DOHH2 (cell line): ENCODE results near the gene RICTOR.

Experiments
- H3F3A ChIP-seq: fragments of 200-600 bp; sonication (generic), shearing (Covaris generic); 2 replicates; pipeline ENCODE4 v1.6.0; 2016; ENCODE audit warnings: antibody characterized with exemption, mild to moderate bottlenecking; ENCODE audit not compliant: control insufficient read depth, insufficient read depth
- H3K27ac ChIP-seq: fragments of 200-600 bp; sonication (generic); 2 replicates; pipeline ENCODE4 v1.5.1; 2014; ENCODE audit warnings: low read depth, mild to moderate bottlenecking, low read length, moderate library complexity
- H3K27me3 ChIP-seq: fragments of 200-600 bp; sonication (generic); 2 replicates; pipeline ENCODE4 v1.6.1; 2014; ENCODE audit warnings: mild to moderate bottlenecking, low read length, mixed read lengths; ENCODE audit not compliant: control insufficient read depth
- H3K36me3 ChIP-seq: fragments of 200-600 bp; sonication (generic); 2 replicates; pipeline ENCODE4 v1.6.1; 2014; ENCODE audit warnings: mild to moderate bottlenecking, low read length, moderate library complexity, mixed read lengths; ENCODE audit not compliant: control insufficient read depth
- H3K4me1 ChIP-seq: fragments of 200-600 bp; sonication (generic); 2 replicates; pipeline ENCODE4 v1.6.1; 2014; ENCODE audit warnings: mild to moderate bottlenecking, low read length, mixed read lengths; ENCODE audit not compliant: control insufficient read depth
- H3K4me2 ChIP-seq: fragments of 200-600 bp; sonication (generic); 2 replicates; pipeline ENCODE4 v1.6.0; 2014; ENCODE audit warnings: mild to moderate bottlenecking, low read length, moderate library complexity
- H3K4me3 ChIP-seq: fragments of 200-600 bp; sonication (generic); 2 replicates; pipeline ENCODE4 v1.5.1; 2014; ENCODE audit warnings: mild to moderate bottlenecking, low read length, mixed read lengths
- H3K79me2 ChIP-seq: fragments of 200-600 bp; sonication (generic); 2 replicates; pipeline ENCODE4 v1.6.1; 2014; ENCODE audit warnings: mild to moderate bottlenecking, low read length, mixed read lengths; ENCODE audit not compliant: control insufficient read depth
- H3K9me2 ChIP-seq: fragments of 200-600 bp; sonication (generic); replicated peaks from 2 replicates; pipeline ENCODE4 v1.6.1; 2014; ENCODE audit warnings: mild to moderate bottlenecking, low read length, mixed read lengths; ENCODE audit not compliant: control insufficient read depth
- H3K9me3 ChIP-seq: fragments of 200-600 bp; sonication (generic); 2 replicates; pipeline ENCODE4 v1.6.1; 2014; ENCODE audit warnings: antibody characterized with exemption, low read length, mixed read lengths; ENCODE audit not compliant: control insufficient read depth, insufficient read depth
- H4K20me1 ChIP-seq: fragments of 200-600 bp; sonication (generic); 2 replicates; pipeline ENCODE4 v1.6.0; 2014; ENCODE audit warnings: low read depth, mild to moderate bottlenecking, antibody characterized with exemption, low read length, moderate library complexity; ENCODE audit not compliant: control insufficient read depth, insufficient read depth
- CTCF ChIP-seq: fragments of 200-600 bp; sonication (generic); IDR thresholded peaks from one replicate; pipeline ENCODE4 v1.5.1; 2014; ENCODE audit warnings: antibody characterized with exemption, mild to moderate bottlenecking, low read depth, low read length; ENCODE audit not compliant: poor library complexity, severe bottlenecking
- EZH2phosphoT487 ChIP-seq: fragments of 200-600 bp; sonication (generic); IDR thresholded peaks from 2 replicates; pipeline ENCODE4 v1.6.1; 2017; ENCODE audit warnings: borderline replicate concordance, mild to moderate bottlenecking, antibody characterized with exemption, low read length, moderate library complexity, mixed read lengths

Gene RICTOR, protein sequence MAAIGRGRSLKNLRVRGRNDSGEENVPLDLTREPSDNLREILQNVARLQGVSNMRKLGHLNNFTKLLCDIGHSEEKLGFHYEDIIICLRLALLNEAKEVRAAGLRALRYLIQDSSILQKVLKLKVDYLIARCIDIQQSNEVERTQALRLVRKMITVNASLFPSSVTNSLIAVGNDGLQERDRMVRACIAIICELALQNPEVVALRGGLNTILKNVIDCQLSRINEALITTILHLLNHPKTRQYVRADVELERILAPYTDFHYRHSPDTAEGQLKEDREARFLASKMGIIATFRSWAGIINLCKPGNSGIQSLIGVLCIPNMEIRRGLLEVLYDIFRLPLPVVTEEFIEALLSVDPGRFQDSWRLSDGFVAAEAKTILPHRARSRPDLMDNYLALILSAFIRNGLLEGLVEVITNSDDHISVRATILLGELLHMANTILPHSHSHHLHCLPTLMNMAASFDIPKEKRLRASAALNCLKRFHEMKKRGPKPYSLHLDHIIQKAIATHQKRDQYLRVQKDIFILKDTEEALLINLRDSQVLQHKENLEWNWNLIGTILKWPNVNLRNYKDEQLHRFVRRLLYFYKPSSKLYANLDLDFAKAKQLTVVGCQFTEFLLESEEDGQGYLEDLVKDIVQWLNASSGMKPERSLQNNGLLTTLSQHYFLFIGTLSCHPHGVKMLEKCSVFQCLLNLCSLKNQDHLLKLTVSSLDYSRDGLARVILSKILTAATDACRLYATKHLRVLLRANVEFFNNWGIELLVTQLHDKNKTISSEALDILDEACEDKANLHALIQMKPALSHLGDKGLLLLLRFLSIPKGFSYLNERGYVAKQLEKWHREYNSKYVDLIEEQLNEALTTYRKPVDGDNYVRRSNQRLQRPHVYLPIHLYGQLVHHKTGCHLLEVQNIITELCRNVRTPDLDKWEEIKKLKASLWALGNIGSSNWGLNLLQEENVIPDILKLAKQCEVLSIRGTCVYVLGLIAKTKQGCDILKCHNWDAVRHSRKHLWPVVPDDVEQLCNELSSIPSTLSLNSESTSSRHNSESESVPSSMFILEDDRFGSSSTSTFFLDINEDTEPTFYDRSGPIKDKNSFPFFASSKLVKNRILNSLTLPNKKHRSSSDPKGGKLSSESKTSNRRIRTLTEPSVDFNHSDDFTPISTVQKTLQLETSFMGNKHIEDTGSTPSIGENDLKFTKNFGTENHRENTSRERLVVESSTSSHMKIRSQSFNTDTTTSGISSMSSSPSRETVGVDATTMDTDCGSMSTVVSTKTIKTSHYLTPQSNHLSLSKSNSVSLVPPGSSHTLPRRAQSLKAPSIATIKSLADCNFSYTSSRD (N-terminal part only)

GRCh38 chr5:39074017-39074814, at the start of gene RICTOR:
Gene RICTOR, minus strand, starts transcription at chr5:39074399. Its CDS starts 22 bp downstream, at chr5:39074377.
- peaks cover 32% of the 10 kb centered on the region for H3K36me3 ChIP-seq
- TF ChIP-seq CTCF (no peak), EZH2phosphoT487 (no peak)
- peak within 1 kb of the TSS; percentile 77 for H3K27ac ChIP-seq
- H3K4me2 ChIP-seq, result peak within 1 kb of the TSS; percentile 71
- peaks cover 49% of the 10 kb centered on the region for H3K4me1 ChIP-seq
- no peaks in the 10 kb centered on the region for H3K9me2 ChIP-seq
- no peaks in the 10 kb centered on the region for H3K27me3 ChIP-seq
- H3F3A ChIP-seq, result peaks cover 6% of the 10 kb centered on the region
- H3K79me2 ChIP-seq, result peaks cover 51% of the 10 kb centered on the region
- H4K20me1 ChIP-seq, result peaks cover 14% of the 10 kb centered on the region
- no peaks in the 10 kb centered on the region for H3K9me3 ChIP-seq
- H3K4me3 ChIP-seq, result peak within 1 kb of the TSS; percentile 94

- no peak overlapping the region for H3K27ac ChIP-seq
- H4K20me1 ChIP-seq, result no peaks in the 10 kb centered on the region
- H3K4me1 ChIP-seq, result no peaks in the 10 kb centered on the region
- no peaks in the 10 kb centered on the region for H3K79me2 ChIP-seq
- H3K4me2 ChIP-seq, result no peak overlapping the region
- TF ChIP-seq CTCF (no peak), EZH2phosphoT487 (no peak)
- H3K9me2 ChIP-seq, result no peaks in the 10 kb centered on the region; the same call in 1 of the 2 replicates
- no peaks in the 10 kb centered on the region for H3K27me3 ChIP-seq
- H3K9me3 ChIP-seq, result no peaks in the 10 kb centered on the region
- H3K4me3 ChIP-seq, result no peak overlapping the region
- no peaks in the 10 kb centered on the region for H3K36me3 ChIP-seq
- H3F3A ChIP-seq, result no peaks in the 10 kb centered on the region
These were observed 47.7 kb upstream of the RICTOR start for GRCh38 chr5:39121922-39122321.

DNA sequence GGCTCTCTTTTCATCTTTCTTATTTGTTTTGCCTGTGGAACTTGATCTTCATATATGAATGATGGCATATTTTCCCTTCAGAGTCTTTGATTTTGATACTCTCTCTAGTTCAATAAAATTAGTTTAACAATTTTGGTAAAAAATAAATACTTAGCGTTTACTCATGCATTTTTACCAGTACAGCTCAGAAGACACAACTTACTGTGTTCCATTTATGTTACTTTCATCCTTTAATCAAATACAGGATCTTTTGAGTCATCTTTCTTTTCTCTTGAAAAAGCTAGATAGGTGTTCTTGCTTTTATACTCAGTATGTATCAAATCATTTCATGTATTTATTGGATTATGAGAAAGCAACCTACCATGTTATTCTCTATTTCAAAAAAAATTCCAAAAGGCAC, 47.1 kb upstream of the RICTOR start:
- no peaks in the 10 kb centered on the region for H3K36me3 ChIP-seq
- H3K79me2 ChIP-seq, result no peaks in the 10 kb centered on the region
- H3K4me2 ChIP-seq, result no peak overlapping the region

More for the DNA sequence above, 47.1 kb upstream of the RICTOR start:
- H3K27me3 ChIP-seq, result no peaks in the 10 kb centered on the region
- H4K20me1 ChIP-seq, result no peaks in the 10 kb centered on the region
- TF ChIP-seq EZH2phosphoT487 (no peak), CTCF (no peak)
- no peaks in the 10 kb centered on the region for H3K4me1 ChIP-seq
- H3F3A ChIP-seq, result no peaks in the 10 kb centered on the region
- H3K27ac ChIP-seq, result no peak overlapping the region
- H3K4me3 ChIP-seq, result no peak overlapping the region
- no peaks in the 10 kb centered on the region for H3K9me3 ChIP-seq
- no peaks in the 10 kb centered on the region; the same call in 1 of the 2 replicates for H3K9me2 ChIP-seq
